GM18909 (cell line): ENCODE data around the gene TMEM92.
"Not testable (repeated sequence)": the region's sequence is repeated elsewhere in the genome, so short reads cannot be mapped to it uniquely, and the experiment has no call there.

ENCODE experiments used
- ATAC-seq: cut with Tn5 transposase; IDR thresholded peaks from one replicate; pipeline ENCODE4 v1.9.1; 2021; ENCODE audit warnings: mild to moderate bottlenecking; ENCODE audit not compliant: unreplicated experiment, poor library complexity

The TMEM92 gene

GRCh38 chr17:50261051-50261915, 13.0 kb upstream of the TMEM92 start:
- no peak for ATAC-seq

GRCh38 chr17:50262001-50262794, 12.1 kb upstream of the TMEM92 start:
- ATAC-seq: no peak

- ATAC-seq: no peak
Observed at GRCh38 chr17:50263331-50264262, 10.7 kb upstream of the TMEM92 start.

- no peak for ATAC-seq
Observed at GRCh38 chr17:50264263-50265113, 9.8 kb upstream of the TMEM92 start.

GRCh38 chr17:50265212-50265611, 9.1 kb upstream of the TMEM92 start:
- ATAC-seq: no peak

GRCh38 chr17:50265690-50266315, 8.5 kb upstream of the TMEM92 start:
- ATAC-seq: no peak

GRCh38 chr17:50266384-50267073, 7.7 kb upstream of the TMEM92 start:
- no peak for ATAC-seq

- no peak for ATAC-seq
Observed at GRCh38 chr17:50267074-50267841, 7.0 kb upstream of the TMEM92 start.

GRCh38 chr17:50268026-50268425, 6.2 kb upstream of the TMEM92 start:
- ATAC-seq: no peak

GRCh38 chr17:50268743-50269275, 5.5 kb upstream of the TMEM92 start:
- no peak for ATAC-seq

GRCh38 chr17:50269477-50270434, 4.5 kb upstream of the TMEM92 start:
- no peak for ATAC-seq

- ATAC-seq: no peak
Observed at GRCh38 chr17:50270435-50271362, 3.6 kb upstream of the TMEM92 start.

GRCh38 chr17:50271363-50271750, 2.9 kb upstream of the TMEM92 start:
- not testable (repeated sequence) for ATAC-seq

GRCh38 chr17:50272246-50272645, 2.0 kb upstream of the TMEM92 start:
- no peak for ATAC-seq
